ENCODE measurements around the gene U2AF2.

- no peak for TF ChIP-seq GATA3 (IDR thresholded peaks at IDR 0.05; ENCODE audit: low read depth, low read length)
- TF ChIP-seq GATA2 (IDR thresholded peaks at IDR 0.05; ENCODE audit: low read depth, low read length) = no peak
Measured at GRCh38 chr19:55681131-55682092, 26.6 kb downstream of the U2AF2 start.

Data from SH-SY5Y (cell line).